Measurements from ENCODE around the gene DNAAF1.

DNAAF1 gene

GRCh38 chr16:84120023-84120422 lies 25.1 kb upstream of the DNAAF1 start:
- no peak for TF ChIP-seq POU2F2 (IDR thresholded peaks at IDR 0.05; ENCODE audit: low read depth, low read length)
- TF ChIP-seq POLR2A (IDR thresholded peaks at IDR 0.05; ENCODE audit: low read depth, low read length), result no peak
- no peak for TF ChIP-seq SPI1 (IDR thresholded peaks at IDR 0.05; ENCODE audit: low read depth, low read length)
- no peak for TF ChIP-seq POLR2AphosphoS5 (IDR thresholded peaks at IDR 0.05; ENCODE audit: low read depth, low read length)
- TF ChIP-seq TAF1 (IDR thresholded peaks at IDR 0.05; ENCODE audit: low read depth, low read length), result no peak
- TF ChIP-seq PAX5 (IDR thresholded peaks at IDR 0.05; ENCODE audit: insufficient read depth, low read length, severe bottlenecking), result no peak
- no peak for FAIRE-seq
- DNase-seq (ENCODE audit: insufficient read length, low spot score), result no peak

DNA sequence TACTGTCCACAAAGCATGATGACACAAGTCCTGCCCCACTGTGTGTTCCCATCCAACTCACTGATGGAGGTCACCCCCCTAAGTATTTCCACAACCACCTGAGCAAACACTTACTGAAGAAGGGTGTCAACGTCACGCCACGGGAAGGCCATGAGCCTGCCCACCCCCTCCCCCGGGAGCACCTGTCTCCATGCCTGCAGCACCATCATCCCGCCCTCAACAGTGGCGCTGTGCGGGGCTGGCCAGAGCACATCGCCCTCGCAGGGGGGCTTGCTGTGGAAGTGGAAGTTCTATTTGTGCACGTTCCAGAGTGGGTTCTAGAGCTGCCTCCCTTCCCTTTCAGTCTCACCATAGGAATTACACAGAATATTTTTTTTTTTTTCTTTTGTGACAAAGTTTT lies 24.1 kb upstream of the DNAAF1 start:
- no peak for TF ChIP-seq POLR2A (IDR thresholded peaks at IDR 0.05; ENCODE audit: low read depth, low read length)
- no peak for TF ChIP-seq SPI1 (IDR thresholded peaks at IDR 0.05; ENCODE audit: low read depth, low read length)
- TF ChIP-seq POLR2AphosphoS5 (IDR thresholded peaks at IDR 0.05; ENCODE audit: low read depth, low read length), result no peak
- TF ChIP-seq TAF1 (IDR thresholded peaks at IDR 0.05; ENCODE audit: low read depth, low read length), result no peak
- TF ChIP-seq POU2F2 (IDR thresholded peaks at IDR 0.05; ENCODE audit: low read depth, low read length), result no peak
- no peak for TF ChIP-seq PAX5 (IDR thresholded peaks at IDR 0.05; ENCODE audit: insufficient read depth, low read length, severe bottlenecking)
- FAIRE-seq, result no peak
- no peak for DNase-seq (ENCODE audit: insufficient read length, low spot score)

DNA sequence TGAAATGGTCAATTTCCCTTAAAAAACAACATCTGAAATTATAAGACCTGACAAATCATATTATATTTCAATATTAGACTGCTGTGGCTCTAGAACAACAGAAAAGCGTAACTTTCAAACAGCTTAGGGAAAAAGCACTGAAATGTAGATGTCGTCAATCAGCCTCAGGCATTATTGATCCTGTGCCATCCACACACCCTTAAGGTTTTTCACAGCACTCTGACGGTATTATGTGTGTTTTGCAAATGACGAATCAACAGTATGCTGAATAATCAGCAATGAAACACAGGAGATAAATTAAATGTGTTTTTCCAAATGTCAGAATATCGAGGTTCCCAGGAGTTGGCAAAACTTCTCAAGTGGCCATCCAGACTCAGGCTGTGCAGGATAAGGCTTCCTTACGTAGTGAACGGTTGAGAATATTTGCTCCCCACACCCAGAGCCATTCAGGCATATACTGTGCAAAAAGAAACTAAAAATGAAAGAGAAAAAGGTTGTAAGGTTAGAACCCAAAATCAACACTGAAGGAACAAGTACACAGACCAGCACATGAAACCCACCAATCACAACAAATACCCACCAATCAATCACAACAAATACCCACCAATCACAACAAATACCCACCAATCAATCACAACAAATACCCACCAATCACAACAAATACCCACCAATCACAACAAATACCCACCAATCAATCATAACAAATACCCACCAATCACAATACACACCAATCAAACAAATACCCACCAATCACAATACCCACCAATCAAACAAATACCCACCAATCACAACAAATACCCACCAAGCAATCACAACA lies 20.6 kb upstream of the DNAAF1 start:
- DNase-seq (ENCODE audit: insufficient read length, low spot score), result no peak
- FAIRE-seq, result no peak
- no peak for TF ChIP-seq TAF1 (IDR thresholded peaks at IDR 0.05; ENCODE audit: low read depth, low read length)
- TF ChIP-seq POLR2AphosphoS5 (IDR thresholded peaks at IDR 0.05; ENCODE audit: low read depth, low read length), result no peak
- no peak for TF ChIP-seq SPI1 (IDR thresholded peaks at IDR 0.05; ENCODE audit: low read depth, low read length)
- TF ChIP-seq PAX5 (IDR thresholded peaks at IDR 0.05; ENCODE audit: insufficient read depth, low read length, severe bottlenecking), result no peak
- TF ChIP-seq POLR2A (IDR thresholded peaks at IDR 0.05; ENCODE audit: low read depth, low read length), result no peak
- TF ChIP-seq POU2F2 (IDR thresholded peaks at IDR 0.05; ENCODE audit: low read depth, low read length), result no peak

- TF ChIP-seq PAX5 (IDR thresholded peaks at IDR 0.05; ENCODE audit: insufficient read depth, low read length, severe bottlenecking) (no peak), SPI1 (IDR thresholded peaks at IDR 0.05; ENCODE audit: low read depth, low read length) (no peak), POLR2AphosphoS5 (IDR thresholded peaks at IDR 0.05; ENCODE audit: low read depth, low read length) (no peak), POU2F2 (IDR thresholded peaks at IDR 0.05; ENCODE audit: low read depth, low read length) (no peak), TAF1 (IDR thresholded peaks at IDR 0.05; ENCODE audit: low read depth, low read length) (no peak), POLR2A (IDR thresholded peaks at IDR 0.05; ENCODE audit: low read depth, low read length) (no peak)
- FAIRE-seq, result no peak
- DNase-seq (ENCODE audit: insufficient read length, low spot score), result no peak
These were observed 14.0 kb upstream of the DNAAF1 start for GRCh38 chr16:84131117-84131516.

DNA sequence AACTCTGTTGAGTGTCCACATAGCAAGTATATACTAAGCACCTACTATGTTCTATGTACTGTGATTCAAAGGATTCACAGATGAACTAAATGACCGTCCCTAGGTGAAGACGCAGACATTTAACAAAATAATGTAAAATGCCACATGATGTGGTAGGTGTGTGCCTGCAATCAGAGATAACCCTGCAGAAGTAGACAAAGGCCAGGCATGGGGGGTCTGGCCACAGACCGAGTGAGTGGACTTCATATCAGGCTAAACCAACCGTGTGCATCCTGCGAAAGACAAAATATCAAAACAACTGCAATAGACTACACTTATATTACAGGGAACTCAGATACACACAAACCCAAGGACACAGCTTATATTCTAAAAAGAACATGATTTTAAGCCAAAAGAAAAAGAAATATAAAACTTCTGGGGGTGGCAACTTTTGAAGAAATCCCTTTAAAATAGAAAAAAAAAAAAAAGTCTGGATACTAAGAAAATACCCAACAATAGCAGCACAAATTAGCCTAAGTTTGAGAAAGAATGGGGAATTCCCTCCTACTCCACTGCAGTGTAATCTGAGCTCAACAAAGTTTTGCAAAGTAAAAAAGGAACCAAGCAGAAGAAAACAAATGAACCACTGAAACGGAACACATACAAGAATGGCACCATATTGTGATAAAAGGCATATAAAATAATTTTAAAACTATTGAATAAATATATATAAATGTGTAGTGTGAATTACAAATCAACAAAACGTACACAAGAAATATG lies 12.4 kb upstream of the DNAAF1 start:
- FAIRE-seq (no peak), DNase-seq (ENCODE audit: insufficient read length, low spot score) (no peak)
- TF ChIP-seq SPI1 (IDR thresholded peaks at IDR 0.05; ENCODE audit: low read depth, low read length) (no peak), POLR2AphosphoS5 (IDR thresholded peaks at IDR 0.05; ENCODE audit: low read depth, low read length) (no peak), POU2F2 (IDR thresholded peaks at IDR 0.05; ENCODE audit: low read depth, low read length) (no peak), TAF1 (IDR thresholded peaks at IDR 0.05; ENCODE audit: low read depth, low read length) (no peak), POLR2A (IDR thresholded peaks at IDR 0.05; ENCODE audit: low read depth, low read length) (no peak), PAX5 (IDR thresholded peaks at IDR 0.05; ENCODE audit: insufficient read depth, low read length, severe bottlenecking) (no peak)

DNA sequence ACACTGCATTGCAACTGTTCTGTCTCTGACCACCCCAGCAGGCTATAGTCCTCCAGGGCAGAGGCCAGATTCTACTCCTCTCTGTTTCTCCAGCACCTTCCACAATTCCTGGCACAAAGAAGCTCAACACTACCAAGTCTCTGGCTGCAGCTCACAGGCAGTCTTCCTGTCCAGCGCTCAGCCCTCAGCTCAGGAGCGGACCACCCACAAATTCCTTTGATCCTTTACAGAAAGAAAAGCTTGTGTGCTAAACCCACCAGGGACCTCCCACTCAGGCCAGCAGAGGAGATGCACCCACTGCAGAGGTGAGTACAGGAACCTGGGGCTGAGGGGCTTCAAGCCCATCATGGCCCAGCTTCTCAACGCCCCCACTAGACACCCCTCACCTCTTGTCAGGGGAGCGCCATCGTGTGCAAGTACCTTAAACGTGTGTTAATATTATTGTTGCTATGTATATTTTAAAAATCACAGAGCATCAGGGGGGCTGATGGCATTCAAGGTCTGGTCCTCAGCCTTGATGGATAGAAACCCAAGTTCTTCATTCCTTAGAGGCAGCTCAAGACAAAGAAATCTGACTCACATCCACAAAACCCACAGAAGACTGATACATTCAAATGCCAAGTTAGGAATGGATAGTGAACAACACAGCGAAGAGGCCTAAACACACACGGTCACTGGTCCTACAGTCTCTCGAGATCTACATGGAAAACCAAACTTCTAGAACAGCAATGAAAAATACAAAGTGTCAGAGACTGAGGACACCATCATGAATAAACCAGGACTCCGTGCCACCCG lies 8.6 kb upstream of the DNAAF1 start:
- no peak for DNase-seq (ENCODE audit: insufficient read length, low spot score)
- TF ChIP-seq SPI1 (IDR thresholded peaks at IDR 0.05; ENCODE audit: low read depth, low read length) (no peak), POLR2AphosphoS5 (IDR thresholded peaks at IDR 0.05; ENCODE audit: low read depth, low read length) (no peak), POLR2A (IDR thresholded peaks at IDR 0.05; ENCODE audit: low read depth, low read length) (no peak)
- FAIRE-seq, result no peak

- DNase-seq (ENCODE audit: insufficient read length, low spot score) (no peak), FAIRE-seq (no peak)
- TF ChIP-seq PAX5 (IDR thresholded peaks at IDR 0.05; ENCODE audit: insufficient read depth, low read length, severe bottlenecking) (no peak), POU2F2 (IDR thresholded peaks at IDR 0.05; ENCODE audit: low read depth, low read length) (no peak), TAF1 (IDR thresholded peaks at IDR 0.05; ENCODE audit: low read depth, low read length) (no peak), POLR2A (IDR thresholded peaks at IDR 0.05; ENCODE audit: low read depth, low read length) (no peak), SPI1 (IDR thresholded peaks at IDR 0.05; ENCODE audit: low read depth, low read length) (no peak), POLR2AphosphoS5 (IDR thresholded peaks at IDR 0.05; ENCODE audit: low read depth, low read length) (no peak)
These were observed 7.8 kb upstream of the DNAAF1 start for GRCh38 chr16:84137287-84137686.

DNA sequence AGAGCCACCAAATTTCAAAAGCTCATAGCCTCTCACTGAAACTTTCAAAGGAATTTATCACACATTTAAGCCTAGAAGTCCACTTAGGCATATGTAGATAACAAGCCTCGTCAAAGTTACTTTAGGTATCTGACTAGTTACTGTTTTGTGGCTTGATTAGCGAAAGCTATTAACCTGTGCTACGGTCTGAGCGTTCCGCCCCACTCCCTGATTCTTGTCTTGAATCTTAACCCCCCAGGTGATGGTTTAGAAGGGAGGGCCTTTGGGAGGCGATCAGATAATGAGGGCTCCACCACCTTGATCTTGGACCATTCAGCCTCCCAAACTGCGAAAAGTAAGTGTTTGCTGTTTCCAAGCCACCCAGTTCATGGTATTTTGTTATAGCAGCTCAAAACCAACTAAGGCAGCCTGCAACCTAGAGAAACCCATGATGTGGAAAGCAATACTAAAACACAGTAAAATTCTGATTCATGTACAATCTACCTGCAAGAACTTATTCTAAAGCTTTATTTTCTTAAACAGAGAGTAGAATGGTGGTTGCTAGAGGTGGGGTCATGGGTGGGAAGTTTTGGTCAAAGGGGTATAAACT lies 7.2 kb upstream of the DNAAF1 start:
- no peak for DNase-seq (ENCODE audit: insufficient read length, low spot score)
- TF ChIP-seq POU2F2 (IDR thresholded peaks at IDR 0.05; ENCODE audit: low read depth, low read length), result no peak
- TF ChIP-seq TAF1 (IDR thresholded peaks at IDR 0.05; ENCODE audit: low read depth, low read length), result no peak
- TF ChIP-seq PAX5 (IDR thresholded peaks at IDR 0.05; ENCODE audit: insufficient read depth, low read length, severe bottlenecking), result no peak
- no peak for TF ChIP-seq SPI1 (IDR thresholded peaks at IDR 0.05; ENCODE audit: low read depth, low read length)
- no peak for TF ChIP-seq POLR2AphosphoS5 (IDR thresholded peaks at IDR 0.05; ENCODE audit: low read depth, low read length)
- no peak for TF ChIP-seq POLR2A (IDR thresholded peaks at IDR 0.05; ENCODE audit: low read depth, low read length)
- no peak for FAIRE-seq
